ENCODE data around the gene BCL2. TPM values are rescaled to one million over a fixed set of nuclear protein-coding genes. Genes with fewer than 3 reads are reported as not detected.

Gene BCL2
- total RNA-seq, 1 experiment from 2014 or later = 1.3 TPM

GRCh38 chr18:63099091-63099840, 220.3 kb downstream of the BCL2 start:
- H3K27me3 ChIP-seq (ENCODE audit: insufficient read depth, low read length) = no peaks in the 10 kb centered on the region
- no peak overlapping the region; a peak in 2 of 7 replicates for H3K27ac Mint-ChIP-seq
- no peaks in the 10 kb centered on the region for H3K9me3 ChIP-seq (ENCODE audit: control insufficient read depth, low read depth, low read length)

More at GRCh38 chr18:63099091-63099840, 220.3 kb downstream of the BCL2 start:
- Histone ChIP-seq H2AFZ (ENCODE audit: low read length) (no peak overlapping the region), H4K5ac (ENCODE audit: insufficient read length, low read depth, low read length) (no peak overlapping the region), H2BK15ac (ENCODE audit: low read depth, low read length) (no peak overlapping the region), H3K27ac (ENCODE audit: insufficient read length, low read depth, low read length) (no peak overlapping the region), H3T11ph (ENCODE audit: low read length) (no peak overlapping the region), H3K23me2 (ENCODE audit: insufficient read length, low read depth, low read length, poor library complexity, severe bottlenecking) (no peaks in the 10 kb centered on the region), H3K4me2 (ENCODE audit: insufficient read depth, insufficient read length, low read length) (no peak overlapping the region), H3K79me1 (ENCODE audit: insufficient read depth, low read depth, low read length, poor library complexity, severe bottlenecking) (no peaks in the 10 kb centered on the region), H3K23ac (ENCODE audit: insufficient read length, low read depth, low read length) (no peak overlapping the region), H3K9ac (ENCODE audit: extremely low read depth, insufficient read length, low read length) (no peak overlapping the region), H2BK120ac (ENCODE audit: low read depth, low read length, poor library complexity, severe bottlenecking) (no peak overlapping the region), H2BK5ac (ENCODE audit: insufficient read length, low read length) (no peak overlapping the region), H3K56ac (ENCODE audit: insufficient read length, low read depth, low read length) (no peak overlapping the region), H2BK12ac (ENCODE audit: insufficient read length, low read depth, low read length) (no peak overlapping the region), H3K14ac (ENCODE audit: insufficient read depth, low read length) (no peak overlapping the region), H4K20me1 (ENCODE audit: control insufficient read depth, insufficient read depth, insufficient read length) (peaks cover 2% of the 10 kb centered on the region), H3K4ac (ENCODE audit: low read depth, low read length) (no peak overlapping the region), H3K18ac (ENCODE audit: insufficient read length, low read depth, low read length) (no peak overlapping the region), H2BK20ac (ENCODE audit: low read depth, low read length, poor library complexity, severe bottlenecking) (no peak overlapping the region), H2AK5ac (ENCODE audit: insufficient read length, low read length) (no peak overlapping the region), H4K8ac (replicated peaks; ENCODE audit: insufficient read length, low read depth, low read length) (no peak overlapping the region), H3K79me2 (ENCODE audit: insufficient read depth, low read length) (no peaks in the 10 kb centered on the region), H4K91ac (ENCODE audit: insufficient read length, low read depth, low read length) (no peak overlapping the region), H3K4me1 (ENCODE audit: insufficient read depth, low read length) (no peaks in the 10 kb centered on the region; the same call in 1 of the 2 replicates)
- DNase-seq = no peak
- Mint-ChIP-seq H3K36me3 (ENCODE audit: insufficient read depth in 1 of 3, low read depth in 3 of 3) (peaks cover 0 to 4% (median 3%) of the 10 kb centered on the region in 3 experiments; a peak in 5 of 7 replicates), H3K4me3 (no peak overlapping the region), H3K9me3 (peaks cover 0 to 3% of the 10 kb centered on the region in 2 experiments; a peak in 3 of 5 replicates), H3K4me1 (peaks cover 0 to 13% of the 10 kb centered on the region in 2 experiments; a peak in 3 of 4 replicates), H3K27me3 (ENCODE audit: low read depth) (no peaks in the 10 kb centered on the region)
- WGBS (ENCODE audit: extremely low coverage, insufficient read length, low lambda C conversion rate) = no CpG with 5 or more reads among the region's 14 CpGs
- no peak for TF ChIP-seq CTCF (conservative IDR thresholded peaks at IDR 0.05)

All from H9 (cell line).